ENCODE measurements around the gene ADGRG7.

DNA sequence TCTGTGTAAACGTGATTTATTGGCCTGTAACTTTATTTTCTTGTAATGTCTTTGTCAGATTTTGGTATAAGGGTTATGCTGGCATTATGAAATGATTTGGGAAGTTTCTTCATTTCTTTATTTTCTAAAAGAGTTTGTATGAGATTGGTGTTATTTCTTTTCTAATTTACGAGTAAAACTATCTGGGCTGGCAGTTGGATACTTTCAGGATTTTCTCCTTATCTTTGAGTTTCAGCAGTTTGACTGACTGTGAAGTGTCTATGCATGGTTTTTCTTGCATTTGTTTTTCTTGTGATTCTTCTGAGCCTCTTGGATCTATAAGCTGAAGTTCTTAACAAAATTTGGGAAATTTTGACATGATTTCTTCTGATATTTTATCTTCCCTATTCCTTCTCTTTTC, 18.1 kb downstream of the ADGRG7 start:
- TF ChIP-seq, protein P1, sequence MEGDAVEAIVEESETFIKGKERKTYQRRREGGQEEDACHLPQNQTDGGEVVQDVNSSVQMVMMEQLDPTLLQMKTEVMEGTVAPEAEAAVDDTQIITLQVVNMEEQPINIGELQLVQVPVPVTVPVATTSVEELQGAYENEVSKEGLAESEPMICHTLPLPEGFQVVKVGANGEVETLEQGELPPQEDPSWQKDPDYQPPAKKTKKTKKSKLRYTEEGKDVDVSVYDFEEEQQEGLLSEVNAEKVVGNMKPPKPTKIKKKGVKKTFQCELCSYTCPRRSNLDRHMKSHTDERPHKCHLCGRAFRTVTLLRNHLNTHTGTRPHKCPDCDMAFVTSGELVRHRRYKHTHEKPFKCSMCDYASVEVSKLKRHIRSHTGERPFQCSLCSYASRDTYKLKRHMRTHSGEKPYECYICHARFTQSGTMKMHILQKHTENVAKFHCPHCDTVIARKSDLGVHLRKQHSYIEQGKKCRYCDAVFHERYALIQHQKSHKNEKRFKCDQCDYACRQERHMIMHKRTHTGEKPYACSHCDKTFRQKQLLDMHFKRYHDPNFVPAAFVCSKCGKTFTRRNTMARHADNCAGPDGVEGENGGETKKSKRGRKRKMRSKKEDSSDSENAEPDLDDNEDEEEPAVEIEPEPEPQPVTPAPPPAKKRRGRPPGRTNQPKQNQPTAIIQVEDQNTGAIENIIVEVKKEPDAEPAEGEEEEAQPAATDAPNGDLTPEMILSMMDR (IDR thresholded peaks at IDR 0.05) = no peak
- TF ChIP-seq POLR2A (IDR thresholded peaks at IDR 0.05; ENCODE audit: low read depth) (no peak), POLR2AphosphoS5 (IDR thresholded peaks at IDR 0.05) (no peak), EP300 (IDR thresholded peaks at IDR 0.05) (no peak)
